DOHH2 (cell line): ENCODE data around the gene SNX30.
"Not testable (repeated sequence)": the region's sequence is repeated elsewhere in the genome, so short reads cannot be mapped to it uniquely, and the experiment has no call there.

Experiments
- H3F3A ChIP-seq: fragments of 200-600 bp; sonication (generic), shearing (Covaris generic); 2 replicates; pipeline ENCODE4 v1.6.0; 2016; ENCODE audit warnings: antibody characterized with exemption, mild to moderate bottlenecking; ENCODE audit not compliant: control insufficient read depth, insufficient read depth
- H3K27ac ChIP-seq: fragments of 200-600 bp; sonication (generic); 2 replicates; pipeline ENCODE4 v1.5.1; 2014; ENCODE audit warnings: low read depth, mild to moderate bottlenecking, low read length, moderate library complexity
- H3K27me3 ChIP-seq: fragments of 200-600 bp; sonication (generic); 2 replicates; pipeline ENCODE4 v1.6.1; 2014; ENCODE audit warnings: mild to moderate bottlenecking, low read length, mixed read lengths; ENCODE audit not compliant: control insufficient read depth
- H3K36me3 ChIP-seq: fragments of 200-600 bp; sonication (generic); 2 replicates; pipeline ENCODE4 v1.6.1; 2014; ENCODE audit warnings: mild to moderate bottlenecking, low read length, moderate library complexity, mixed read lengths; ENCODE audit not compliant: control insufficient read depth
- H3K4me1 ChIP-seq: fragments of 200-600 bp; sonication (generic); 2 replicates; pipeline ENCODE4 v1.6.1; 2014; ENCODE audit warnings: mild to moderate bottlenecking, low read length, mixed read lengths; ENCODE audit not compliant: control insufficient read depth
- H3K4me2 ChIP-seq: fragments of 200-600 bp; sonication (generic); 2 replicates; pipeline ENCODE4 v1.6.0; 2014; ENCODE audit warnings: mild to moderate bottlenecking, low read length, moderate library complexity
- H3K4me3 ChIP-seq: fragments of 200-600 bp; sonication (generic); 2 replicates; pipeline ENCODE4 v1.5.1; 2014; ENCODE audit warnings: mild to moderate bottlenecking, low read length, mixed read lengths
- H3K79me2 ChIP-seq: fragments of 200-600 bp; sonication (generic); 2 replicates; pipeline ENCODE4 v1.6.1; 2014; ENCODE audit warnings: mild to moderate bottlenecking, low read length, mixed read lengths; ENCODE audit not compliant: control insufficient read depth
- H3K9me2 ChIP-seq: fragments of 200-600 bp; sonication (generic); replicated peaks from 2 replicates; pipeline ENCODE4 v1.6.1; 2014; ENCODE audit warnings: mild to moderate bottlenecking, low read length, mixed read lengths; ENCODE audit not compliant: control insufficient read depth
- H3K9me3 ChIP-seq: fragments of 200-600 bp; sonication (generic); 2 replicates; pipeline ENCODE4 v1.6.1; 2014; ENCODE audit warnings: antibody characterized with exemption, low read length, mixed read lengths; ENCODE audit not compliant: control insufficient read depth, insufficient read depth
- H4K20me1 ChIP-seq: fragments of 200-600 bp; sonication (generic); 2 replicates; pipeline ENCODE4 v1.6.0; 2014; ENCODE audit warnings: low read depth, mild to moderate bottlenecking, antibody characterized with exemption, low read length, moderate library complexity; ENCODE audit not compliant: control insufficient read depth, insufficient read depth
- EZH2phosphoT487 ChIP-seq: fragments of 200-600 bp; sonication (generic); IDR thresholded peaks from 2 replicates; pipeline ENCODE4 v1.6.1; 2017; ENCODE audit warnings: borderline replicate concordance, mild to moderate bottlenecking, antibody characterized with exemption, low read length, moderate library complexity, mixed read lengths
- TF ChIP-seq, protein P1 (sequence below): fragments of 200-600 bp; sonication (generic); IDR thresholded peaks from one replicate; pipeline ENCODE4 v1.5.1; 2014; ENCODE audit warnings: antibody characterized with exemption, mild to moderate bottlenecking, low read depth, low read length; ENCODE audit not compliant: poor library complexity, severe bottlenecking

Gene SNX30

GRCh38 chr9:112719241-112719691 is 31.3 kb upstream of the SNX30 start:
- no peaks in the 10 kb centered on the region for H3K9me3 ChIP-seq
- peaks cover 12% of the 10 kb centered on the region for H3K36me3 ChIP-seq
- TF ChIP-seq, protein P1, sequence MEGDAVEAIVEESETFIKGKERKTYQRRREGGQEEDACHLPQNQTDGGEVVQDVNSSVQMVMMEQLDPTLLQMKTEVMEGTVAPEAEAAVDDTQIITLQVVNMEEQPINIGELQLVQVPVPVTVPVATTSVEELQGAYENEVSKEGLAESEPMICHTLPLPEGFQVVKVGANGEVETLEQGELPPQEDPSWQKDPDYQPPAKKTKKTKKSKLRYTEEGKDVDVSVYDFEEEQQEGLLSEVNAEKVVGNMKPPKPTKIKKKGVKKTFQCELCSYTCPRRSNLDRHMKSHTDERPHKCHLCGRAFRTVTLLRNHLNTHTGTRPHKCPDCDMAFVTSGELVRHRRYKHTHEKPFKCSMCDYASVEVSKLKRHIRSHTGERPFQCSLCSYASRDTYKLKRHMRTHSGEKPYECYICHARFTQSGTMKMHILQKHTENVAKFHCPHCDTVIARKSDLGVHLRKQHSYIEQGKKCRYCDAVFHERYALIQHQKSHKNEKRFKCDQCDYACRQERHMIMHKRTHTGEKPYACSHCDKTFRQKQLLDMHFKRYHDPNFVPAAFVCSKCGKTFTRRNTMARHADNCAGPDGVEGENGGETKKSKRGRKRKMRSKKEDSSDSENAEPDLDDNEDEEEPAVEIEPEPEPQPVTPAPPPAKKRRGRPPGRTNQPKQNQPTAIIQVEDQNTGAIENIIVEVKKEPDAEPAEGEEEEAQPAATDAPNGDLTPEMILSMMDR: no peak
- TF ChIP-seq EZH2phosphoT487: no peak
- H3K4me3 ChIP-seq: no peak overlapping the region
- H3K27ac ChIP-seq: no peak overlapping the region
- peaks cover 5% of the 10 kb centered on the region for H3F3A ChIP-seq
- no peaks in the 10 kb centered on the region for H4K20me1 ChIP-seq
- H3K79me2 ChIP-seq: peaks cover 31% of the 10 kb centered on the region
- peaks cover 32% of the 10 kb centered on the region for H3K4me1 ChIP-seq
- H3K27me3 ChIP-seq: no peaks in the 10 kb centered on the region
- H3K4me2 ChIP-seq: no peak overlapping the region
- no peaks in the 10 kb centered on the region for H3K9me2 ChIP-seq

- no peaks in the 10 kb centered on the region for H3K9me3 ChIP-seq
- H4K20me1 ChIP-seq: no peaks in the 10 kb centered on the region
- H3K36me3 ChIP-seq: peaks cover 11% of the 10 kb centered on the region
- H3K27ac ChIP-seq: no peak overlapping the region
- H3K79me2 ChIP-seq: peaks cover 27% of the 10 kb centered on the region
- TF ChIP-seq EZH2phosphoT487: no peak
- TF ChIP-seq, protein P1: no peak
- no peaks in the 10 kb centered on the region for H3K9me2 ChIP-seq
- H3K27me3 ChIP-seq: no peaks in the 10 kb centered on the region
- H3F3A ChIP-seq: peaks cover 5% of the 10 kb centered on the region
- no peak overlapping the region for H3K4me3 ChIP-seq
- H3K4me1 ChIP-seq: peaks cover 31% of the 10 kb centered on the region
- no peak overlapping the region for H3K4me2 ChIP-seq
These were observed 30.9 kb upstream of the SNX30 start for GRCh38 chr9:112719696-112720095.

GRCh38 chr9:112720113-112720780 is 30.3 kb upstream of the SNX30 start:
- no peak overlapping the region for H3K4me2 ChIP-seq
- no peak overlapping the region for H3K27ac ChIP-seq
- no peaks in the 10 kb centered on the region for H3K27me3 ChIP-seq
- TF ChIP-seq EZH2phosphoT487: no peak
- TF ChIP-seq, protein P1: no peak
- peaks cover 6% of the 10 kb centered on the region for H3K36me3 ChIP-seq
- no peaks in the 10 kb centered on the region for H4K20me1 ChIP-seq
- H3K4me1 ChIP-seq: peaks cover 32% of the 10 kb centered on the region
- H3F3A ChIP-seq: peaks cover 5% of the 10 kb centered on the region
- H3K79me2 ChIP-seq: peaks cover 22% of the 10 kb centered on the region
- H3K9me2 ChIP-seq: no peaks in the 10 kb centered on the region
- H3K4me3 ChIP-seq: no peak overlapping the region
- H3K9me3 ChIP-seq: no peaks in the 10 kb centered on the region

GRCh38 chr9:112722749-112723148 is 27.8 kb upstream of the SNX30 start:
- not testable (repeated sequence) for H3K4me3 ChIP-seq, H3K9me2 ChIP-seq, H3K79me2 ChIP-seq, H3K9me3 ChIP-seq, H3K36me3 ChIP-seq, H3K27ac ChIP-seq, H3K27me3 ChIP-seq, H4K20me1 ChIP-seq, H3K4me2 ChIP-seq
- peaks cover 14% of the 10 kb centered on the region for H3F3A ChIP-seq
- peaks cover 45% of the 10 kb centered on the region for H3K4me1 ChIP-seq
